Psoas muscle (tissue), 8 donors: ENCODE measurements around the gene ZFHX3. TPM values are rescaled to one million over a fixed set of nuclear protein-coding genes. Genes with fewer than 3 reads are reported as not detected.
A peak's percentile ranks its signal among the peaks of the same experiment; 100 is the strongest.

ENCODE experiments used
- ATAC-seq, 4 donors: fragments of 200-7000 bp; cut with Tn5 transposase; one replicate each; pipeline ENCODE4 v1.9.1; 2020; ENCODE audit warnings: moderate library complexity in 3 of 4, mild to moderate bottlenecking in 2 of 4
- DNase-seq, 2 donors: peaks; one replicate each; pipeline ENCODE4 v3.0.0-alpha.2; 2020
- H3K27ac ChIP-seq: fragments of 200-600 bp; one replicate; pipeline ENCODE4 v1.8.0; 2022
- H3K27me3 ChIP-seq, 3 donors: fragments of 200-600 bp in 1 of 3; one replicate each; pipeline versions ENCODE4 v1.6.1 to v1.8.0; 2013 to 2022; ENCODE audit warnings: low read length in 2 of 3, mild to moderate bottlenecking in 2 of 3, moderate library complexity in 1 of 3; ENCODE audit not compliant: insufficient read depth in 3 of 3
- H3K36me3 ChIP-seq, 2 donors: fragments of 200-600 bp in 1 of 2; one replicate each; pipeline versions ENCODE4 v1.6.1 to v1.8.0; 2013 to 2022; ENCODE audit warnings: low read depth in 1 of 2, mild to moderate bottlenecking in 1 of 2, moderate library complexity in 1 of 2; ENCODE audit not compliant: insufficient read depth in 1 of 2
- H3K4me1 ChIP-seq: fragments of 200-600 bp; one replicate; pipeline ENCODE4 v1.8.0; 2022
- H3K4me3 ChIP-seq: fragments of 200-600 bp; one replicate; pipeline ENCODE4 v1.8.0; 2022; ENCODE audit warnings: mild to moderate bottlenecking
- H3K9me3 ChIP-seq: fragments of 200-600 bp; one replicate; pipeline ENCODE4 v1.8.0; 2022
- WGBS, 3 donors: extraction: QIAGEN DNeasy Blood & Tissue Kit; methylation state at CpG; one replicate each; pipeline versions ENCODE4 v1.1.6 to v1.1.7; 2013; 5-methylcytosine and 5-hydroxymethylcytosine counted together
- intact Hi-C, 2 donors: fragments of 100-400 bp; cut with DNase I; formaldehyde crosslinking; loops; one replicate each; pipeline versions ENCODE4 v1.11.0 to v1.14.2; 2022
- polyA plus RNA-seq, 3 donors: library from polyadenylated mRNA; stranded (reverse); fragments of 200-250 nt; gene quantifications; one replicate each; pipeline ENCODE4 v1.2.3, GENCODE V29; 2013
- total RNA-seq, 4 donors: library from RNA; stranded (reverse); fragmentation: NEBNext Ultra II Directional in 2 of 4; extraction: Animal tissue kit (Norgen Biotek cat#: 25700) in 2 of 4; gene quantifications; one replicate each; pipeline versions ENCODE4 v1.2.1 to v1.2.4, GENCODE V29; 2021 to 2023
- TF ChIP-seq, protein P1 (sequence below): fragments of 200-600 bp; IDR thresholded peaks from one replicate; pipeline ENCODE4 v1.8.0; 2022; ENCODE audit warnings: antibody characterized with exemption
- donor health status: healthy with polysubstance abuse.
- donor health status: DM: no; HTN: no; CAD: no; lungs with moderate emphysema.
- donor health status: Bipolar disorder and iron deficiency.
- donor health status: healthy.
- donor health status: DM: yes; HTN: yes; CAD: no.
- donor health status: DM: no; HTN: no; CAD: no.
- donor health status: DM: no; HTN: no; CAD: no.
- donor health status: DM: yes; HTN: yes; CAD: no.

Gene ZFHX3
- total and polyA plus RNA-seq, 7 donors, result 3.3 to 36.9 (median 11.5) TPM

DNA sequence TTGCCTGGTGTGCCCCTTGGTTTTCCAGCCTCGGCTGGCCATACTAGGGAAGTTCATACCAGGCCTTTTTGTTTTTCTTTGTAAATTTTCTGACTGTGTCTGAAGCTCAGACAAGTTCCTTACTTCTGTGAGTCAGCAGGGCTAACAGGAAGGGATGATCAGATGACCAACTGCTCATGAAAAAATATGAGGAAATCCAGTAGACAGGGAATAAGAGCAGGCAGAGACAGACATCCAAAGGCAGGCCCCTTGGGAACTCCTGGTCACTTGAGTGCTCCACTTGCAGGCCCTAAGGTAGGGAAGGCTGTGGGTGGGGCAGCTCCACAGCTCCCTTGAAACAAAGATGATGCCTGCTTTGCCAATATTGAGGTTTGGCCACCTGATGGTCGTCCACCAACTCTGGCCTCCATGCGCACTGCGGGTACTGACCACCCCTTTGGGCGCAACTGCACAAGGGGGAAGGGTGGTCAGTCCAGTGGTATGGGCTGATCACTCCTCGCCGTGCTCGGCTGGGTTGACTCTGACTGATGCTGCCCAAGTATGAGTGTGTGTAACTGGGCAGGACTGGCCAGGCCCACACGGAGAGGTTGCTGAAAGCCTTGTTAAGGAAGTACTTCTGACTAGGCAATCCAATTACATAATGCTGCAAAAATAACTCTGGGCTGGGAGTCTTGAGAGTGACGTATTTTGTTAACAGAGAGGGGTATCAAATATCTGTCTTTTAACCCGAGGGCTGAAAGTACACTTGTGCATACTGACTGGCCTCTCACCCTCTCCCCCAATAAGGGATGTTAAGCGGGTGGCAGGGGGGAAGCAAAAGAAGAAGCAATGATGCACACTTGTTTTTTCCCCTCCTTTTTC lies 20.8 kb upstream of the ZFHX3 start:
- TF ChIP-seq, protein P1, sequence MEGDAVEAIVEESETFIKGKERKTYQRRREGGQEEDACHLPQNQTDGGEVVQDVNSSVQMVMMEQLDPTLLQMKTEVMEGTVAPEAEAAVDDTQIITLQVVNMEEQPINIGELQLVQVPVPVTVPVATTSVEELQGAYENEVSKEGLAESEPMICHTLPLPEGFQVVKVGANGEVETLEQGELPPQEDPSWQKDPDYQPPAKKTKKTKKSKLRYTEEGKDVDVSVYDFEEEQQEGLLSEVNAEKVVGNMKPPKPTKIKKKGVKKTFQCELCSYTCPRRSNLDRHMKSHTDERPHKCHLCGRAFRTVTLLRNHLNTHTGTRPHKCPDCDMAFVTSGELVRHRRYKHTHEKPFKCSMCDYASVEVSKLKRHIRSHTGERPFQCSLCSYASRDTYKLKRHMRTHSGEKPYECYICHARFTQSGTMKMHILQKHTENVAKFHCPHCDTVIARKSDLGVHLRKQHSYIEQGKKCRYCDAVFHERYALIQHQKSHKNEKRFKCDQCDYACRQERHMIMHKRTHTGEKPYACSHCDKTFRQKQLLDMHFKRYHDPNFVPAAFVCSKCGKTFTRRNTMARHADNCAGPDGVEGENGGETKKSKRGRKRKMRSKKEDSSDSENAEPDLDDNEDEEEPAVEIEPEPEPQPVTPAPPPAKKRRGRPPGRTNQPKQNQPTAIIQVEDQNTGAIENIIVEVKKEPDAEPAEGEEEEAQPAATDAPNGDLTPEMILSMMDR, result no peak
- Histone ChIP-seq H3K9me3 (no peaks in the 10 kb centered on the region), H3K4me3 (peak overlapping the region; percentile 51), H3K36me3 (no peaks in the 10 kb centered on the region), H3K27me3 (no peaks in the 10 kb centered on the region), H3K4me1 (peaks cover 45% of the 10 kb centered on the region), H3K27ac (peak overlapping the region; percentile 98)
- WGBS, 3 donors, result 36 to 53% (median 40%) methylated on average over 12 of the region's 12 CpGs
- ATAC-seq, result peak; percentile 85 to 89 (median 86)
- intact Hi-C loops, result no loop called here
- DNase-seq, result peak; percentile 84 to 93

DNA sequence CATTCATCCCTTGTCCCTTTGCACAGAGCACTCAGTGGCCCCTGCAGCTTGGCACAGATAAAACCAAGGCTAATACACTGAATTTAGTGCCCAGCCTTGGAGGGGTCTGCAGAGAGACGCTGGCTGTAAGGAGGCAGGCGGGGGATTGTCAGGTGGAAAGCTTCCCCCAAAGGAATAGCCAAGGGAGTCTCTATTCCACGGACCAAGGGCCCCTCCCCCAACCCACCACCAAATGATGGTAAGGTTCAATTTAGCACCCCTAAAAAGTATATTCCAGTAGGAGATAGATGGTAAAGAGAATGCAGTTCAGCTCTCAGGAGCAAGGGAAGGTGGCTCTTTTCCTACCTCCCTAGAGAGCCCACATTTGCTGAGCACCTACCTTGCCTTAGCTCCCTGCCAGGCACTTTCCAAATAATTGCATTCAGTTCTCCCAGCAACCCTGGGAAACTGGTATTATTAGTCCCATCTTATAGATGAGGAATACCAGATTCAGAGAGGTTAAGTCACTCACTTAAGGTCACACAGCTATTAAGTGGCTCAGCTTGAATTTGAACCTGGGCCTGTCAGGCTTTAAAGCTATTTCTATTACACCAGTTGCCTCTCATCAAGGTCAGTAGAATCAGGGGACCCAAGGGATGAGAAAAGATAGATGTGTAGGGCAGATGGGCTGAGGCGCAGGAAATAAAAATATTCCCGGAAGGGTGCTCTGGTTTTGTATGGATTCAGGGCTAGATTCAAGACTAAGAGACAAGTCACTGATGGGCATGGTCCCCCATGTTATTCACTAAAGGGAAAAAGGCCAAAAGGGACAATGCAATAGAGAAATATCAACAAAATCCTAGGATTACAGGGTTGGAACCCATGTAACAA lies 20.0 kb upstream of the ZFHX3 start:
- DNase-seq, result no peak
- ATAC-seq, result no peak
- H3K27ac ChIP-seq, result peak overlapping the region; percentile 98
- H3K9me3 ChIP-seq, result no peaks in the 10 kb centered on the region
- peaks cover 45% of the 10 kb centered on the region for H3K4me1 ChIP-seq
- peak overlapping the region; percentile 51 for H3K4me3 ChIP-seq
- 65 to 91% (median 85%) methylated on average over 5 of the region's 5 CpGs for WGBS, 3 donors
- H3K27me3 ChIP-seq, result peaks cover 0 to under 1% (median 0%) of the 10 kb centered on the region in 3 donors
- TF ChIP-seq, protein P1, result no peak
- H3K36me3 ChIP-seq, result no peaks in the 10 kb centered on the region
- intact Hi-C loops, result no loop called here

DNA sequence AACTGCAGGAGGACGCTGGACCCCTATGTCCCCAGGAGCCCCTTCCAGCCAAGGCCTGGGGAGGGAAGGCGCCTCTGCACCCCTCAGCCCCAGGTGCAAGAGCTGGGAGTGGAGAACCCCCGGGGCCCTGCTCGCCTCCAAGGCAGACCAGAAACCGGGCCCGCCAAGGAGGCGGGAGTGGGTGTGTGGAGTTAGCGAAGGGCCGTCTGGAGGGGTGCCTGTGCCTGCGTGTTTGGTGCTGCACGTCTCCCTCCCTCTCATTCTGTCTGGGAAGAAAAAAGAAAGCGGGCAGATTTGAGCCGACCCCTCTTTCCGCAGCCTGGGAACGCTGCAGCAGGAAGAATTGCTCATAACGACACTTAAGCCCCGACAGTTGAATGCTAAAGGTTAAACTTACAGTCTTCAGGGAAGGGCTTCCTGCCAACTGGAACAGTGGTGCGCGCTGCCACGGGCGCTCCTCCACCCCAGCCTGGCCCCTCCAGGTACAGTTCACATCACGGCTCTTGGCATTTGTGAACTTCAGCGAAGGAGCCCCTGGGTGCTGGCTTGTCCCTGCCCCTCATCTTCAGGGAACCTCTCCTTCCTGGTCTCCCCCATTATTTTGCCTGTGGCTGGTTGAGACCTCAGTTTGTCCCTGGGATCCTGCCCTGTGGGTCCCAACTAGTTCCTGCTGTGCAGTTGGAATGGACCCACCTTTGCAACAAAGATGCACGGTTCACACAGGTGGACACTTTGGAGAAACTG lies 19.2 kb upstream of the ZFHX3 start:
- H3K27me3 ChIP-seq, result peaks cover 0 to 2% (median 0%) of the 10 kb centered on the region in 3 donors
- peak overlapping the region; percentile 42 for H3K4me3 ChIP-seq
- H3K36me3 ChIP-seq, result no peaks in the 10 kb centered on the region
- no peaks in the 10 kb centered on the region for H3K9me3 ChIP-seq
- peak overlapping the region; percentile 98 for H3K27ac ChIP-seq
- intact Hi-C loops, result no loop called here
- DNase-seq (no peak), ATAC-seq (no peak)
- H3K4me1 ChIP-seq, result peaks cover 49% of the 10 kb centered on the region
- TF ChIP-seq, protein P1, result no peak
- WGBS, 3 donors, result 26 to 39% (median 27%) methylated on average over 24 of the region's 24 CpGs

DNA sequence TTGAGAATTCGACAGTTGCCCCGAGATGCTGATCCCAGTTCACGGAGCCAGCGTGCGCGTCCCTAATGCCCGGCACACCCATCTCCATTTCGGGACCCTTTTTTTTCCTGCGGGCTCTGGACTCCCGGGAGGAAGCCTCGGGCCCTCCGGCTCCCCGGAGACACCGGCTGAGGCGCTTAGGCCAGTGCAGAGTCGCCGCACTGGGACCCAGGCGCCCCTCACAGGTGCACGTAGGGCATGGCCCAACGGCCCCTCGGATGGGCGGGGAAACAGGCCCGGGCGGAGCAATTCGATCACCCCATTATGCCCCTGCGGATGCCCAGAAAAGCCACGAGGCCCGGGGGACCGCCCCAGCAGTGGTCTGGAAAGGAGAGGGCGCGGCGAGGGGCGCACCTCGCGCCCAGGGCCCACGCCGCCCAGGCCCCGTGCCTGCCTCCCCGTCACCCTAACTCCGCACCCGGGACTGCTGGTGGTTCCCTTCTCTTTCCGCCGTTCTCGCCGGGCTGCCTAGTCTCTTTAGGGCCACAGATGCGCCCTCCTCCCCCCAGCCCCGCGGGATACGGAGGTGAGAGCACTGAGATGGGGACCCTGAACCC lies 18.5 kb upstream of the ZFHX3 start:
- peaks cover 51% of the 10 kb centered on the region for H3K4me1 ChIP-seq
- no peaks in the 10 kb centered on the region for H3K9me3 ChIP-seq
- intact Hi-C loops, result no loop called here
- DNase-seq (no peak), ATAC-seq (no peak)
- WGBS, 3 donors, result 43 to 61% (median 50%) methylated on average over 34 to 49 of the region's 49 CpGs
- H3K27me3 ChIP-seq, result peaks cover 0 to 2% (median 0%) of the 10 kb centered on the region in 3 donors
- peak overlapping the region; percentile 98 for H3K27ac ChIP-seq
- H3K36me3 ChIP-seq, result no peaks in the 10 kb centered on the region
- TF ChIP-seq, protein P1, result no peak
- H3K4me3 ChIP-seq, result peak overlapping the region; percentile 42
